Left cardiac atrium (tissue), 4 donors: ENCODE measurements around the gene B4GALNT4. TPM values are rescaled to one million over a fixed set of nuclear protein-coding genes. Genes with fewer than 3 reads are reported as not detected.
"Not testable (repeated sequence)": the region's sequence is repeated elsewhere in the genome, so short reads cannot be mapped to it uniquely, and the experiment has no call there.

Source experiments
- ATAC-seq, 2 donors: fragments of 200-7000 bp; cut with Tn5 transposase; one replicate each; pipeline ENCODE4 v1.9.1; 2020; ENCODE audit warnings: mild to moderate bottlenecking in 2 of 2, moderate library complexity in 2 of 2
- DNase-seq: peaks from one replicate; pipeline ENCODE4 v3.0.0-alpha.2; 2020
- intact Hi-C, 2 donors: fragments of 100-400 bp; cut with DNase I; formaldehyde crosslinking; loops; one replicate each; pipeline versions ENCODE4 v1.14.1 to v1.15.1; 2022 to 2023
- total RNA-seq, 2 donors: library from RNA; stranded (reverse); fragmentation: NEBNext Ultra II Directional; extraction: Animal tissue kit (Norgen Biotek cat#: 25700); gene quantifications; one replicate each; pipeline ENCODE4 v1.2.1, GENCODE V29; 2021
- donor health status: DM: no; HTN: yes; CAD: no.
- donor health status: DM: no; HTN: yes; CAD: no; lungs with severe emphysema.
- donor health status: DM: yes; HTN: yes; CAD: no.
- donor health status: Dilated cardiomyopathy.

Gene B4GALNT4
- total RNA-seq, 2 donors from 2014 or later: 2.1 to 2.4 TPM

- ATAC-seq (no peak), DNase-seq (no peak)
- intact Hi-C loops: loop anchor here in 1 of 2 donors (10.0 kb wide), 1 partner anchor 145 kb away; no protein-coding TSS in a partner anchor
These were observed 30.5 kb downstream of the B4GALNT4 start for GRCh38 chr11:399731-400211.

GRCh38 chr11:400241-400689 lies 31.0 kb downstream of the B4GALNT4 start:
- ATAC-seq: no peak
- intact Hi-C loops: no loop called here
- DNase-seq: no peak

GRCh38 chr11:401196-401595 lies 31.9 kb downstream of the B4GALNT4 start:
- ATAC-seq, intact Hi-C loops, DNase-seq: not testable (repeated sequence)

GRCh38 chr11:403021-403760 lies 33.9 kb downstream of the B4GALNT4 start:
- ATAC-seq: no peak
- peak; percentile 24 for DNase-seq
- intact Hi-C loops: no loop called here

- ATAC-seq: no peak
- intact Hi-C loops: no loop called here
These were observed 34.6 kb downstream of the B4GALNT4 start for GRCh38 chr11:403761-404431.

GRCh38 chr11:404551-405264 lies 35.4 kb downstream of the B4GALNT4 start:
- ATAC-seq: no peak
- intact Hi-C loops: loop anchor here in 1 of 2 donors (5.0 kb wide), 1 partner anchor 113 kb away; no protein-coding TSS in a partner anchor
- DNase-seq: peak; percentile 18

More at GRCh38 chr11:403761-404431, 34.6 kb downstream of the B4GALNT4 start:
- peak; percentile 27 for DNase-seq

- DNase-seq: peak; percentile 68
- intact Hi-C loops: loop anchor here in 1 of 2 donors (5.0 kb wide), 1 partner anchor 112 kb away; no protein-coding TSS in a partner anchor
These were observed 36.1 kb downstream of the B4GALNT4 start for GRCh38 chr11:405323-405953.

GRCh38 chr11:405954-406795 lies 36.9 kb downstream of the B4GALNT4 start:
- DNase-seq: no peak
- intact Hi-C loops: loop anchor here in 1 of 2 donors (5.0 kb wide), 1 partner anchor 111 kb away; no protein-coding TSS in a partner anchor

More at GRCh38 chr11:405323-405953, 36.1 kb downstream of the B4GALNT4 start:
- ATAC-seq: peak in 1 of 2 donors; percentile 17

GRCh38 chr11:406796-407650 lies 37.7 kb downstream of the B4GALNT4 start:
- intact Hi-C loops: loop anchor here in 1 of 2 donors (5.0 kb wide), 1 partner anchor 110 kb away; no protein-coding TSS in a partner anchor
- DNase-seq: peak; percentile 90
- ATAC-seq: peak; percentile 79

More at GRCh38 chr11:405954-406795, 36.9 kb downstream of the B4GALNT4 start:
- peak in 1 of 2 donors; percentile 11 for ATAC-seq

- DNase-seq: peak; percentile 41
- ATAC-seq: peak in 1 of 2 donors; percentile 3
- intact Hi-C loops: loop anchor here in 1 of 2 donors (5.0 kb wide), 1 partner anchor 110 kb away; no protein-coding TSS in a partner anchor
These were observed 38.4 kb downstream of the B4GALNT4 start for GRCh38 chr11:407651-408123.

GRCh38 chr11:408154-409007 lies 39.1 kb downstream of the B4GALNT4 start:
- intact Hi-C loops: loop anchor here in 1 of 2 donors (5.0 kb wide), 1 partner anchor 109 kb away; no protein-coding TSS in a partner anchor
- ATAC-seq (no peak), DNase-seq (peak; percentile 30)

- no peak for ATAC-seq
- DNase-seq: peak; percentile 17
- intact Hi-C loops: loop anchor here in 1 of 2 donors (5.0 kb wide), 1 partner anchor 108 kb away; no protein-coding TSS in a partner anchor
These were observed 39.8 kb downstream of the B4GALNT4 start for GRCh38 chr11:409008-409599.

GRCh38 chr11:409600-410483 lies 40.5 kb downstream of the B4GALNT4 start:
- ATAC-seq (no peak), DNase-seq (peak; percentile 17)
- intact Hi-C loops: loop anchor here in 1 of 2 donors (5.0 kb wide), 1 partner anchor 107 kb away; no protein-coding TSS in a partner anchor

GRCh38 chr11:410711-411110 lies 41.4 kb downstream of the B4GALNT4 start:
- ATAC-seq, DNase-seq: not testable (repeated sequence)

More at GRCh38 chr11:410711-411110, 41.4 kb downstream of the B4GALNT4 start:
- intact Hi-C loops: not testable (repeated sequence)
